Liver (tissue), 9 donors: ENCODE data around the gene DNAJC2. TPM values are rescaled to one million over a fixed set of nuclear protein-coding genes. Genes with fewer than 3 reads are reported as not detected.

Experiments used
- DNase-seq: peaks from one replicate; pipeline ENCODE4 v3.0.0-alpha.2; 2017; ENCODE audit warnings: low spot score
- H3K27ac ChIP-seq, 2 donors: one replicate each; pipeline ENCODE4 v1.7.0; 2013; ENCODE audit warnings: inconsistent platforms in 2 of 2, low read length in 2 of 2, control low read depth in 1 of 2, low read depth in 1 of 2, mild to moderate bottlenecking in 1 of 2
- H3K27me3 ChIP-seq, 4 donors: one replicate each; pipeline versions ENCODE4 v1.6.1 to v1.7.0; 2013; ENCODE audit warnings: low read length in 3 of 4, inconsistent platforms in 1 of 4, mild to moderate bottlenecking in 1 of 4, moderate library complexity in 1 of 4; ENCODE audit not compliant: control insufficient read depth in 4 of 4, insufficient read depth in 4 of 4
- H3K36me3 ChIP-seq, 4 donors: one replicate each; pipeline versions ENCODE4 v1.6.1 to v1.7.0; 2013; ENCODE audit warnings: low read length in 3 of 4, mild to moderate bottlenecking in 3 of 4, low read depth in 1 of 4, moderate library complexity in 1 of 4; ENCODE audit not compliant: control insufficient read depth in 4 of 4, insufficient read depth in 3 of 4
- H3K4me1 ChIP-seq, 4 donors: one replicate each; pipeline versions ENCODE4 v1.6.1 to v1.7.0; 2013; ENCODE audit warnings: low read length in 3 of 4, mild to moderate bottlenecking in 3 of 4, moderate library complexity in 1 of 4; ENCODE audit not compliant: control insufficient read depth in 4 of 4, insufficient read depth in 4 of 4
- H3K4me3 ChIP-seq, 3 donors: one replicate each; pipeline versions ENCODE4 v1.6.1 to v1.7.0; 2013; ENCODE audit warnings: low read length in 3 of 3, control low read depth in 1 of 3, low read depth in 1 of 3, mild to moderate bottlenecking in 1 of 3
- H3K9ac ChIP-seq, 2 donors: one replicate each; pipeline ENCODE4 v1.7.0; 2013; ENCODE audit warnings: low read length in 2 of 2, mild to moderate bottlenecking in 2 of 2, moderate library complexity in 2 of 2, control low read depth in 1 of 2, low read depth in 1 of 2
- H3K9me3 ChIP-seq, 4 donors: one replicate each; pipeline versions ENCODE4 v1.6.1 to v1.7.0; 2013; ENCODE audit warnings: low read length in 3 of 4; ENCODE audit not compliant: control insufficient read depth in 4 of 4
- ATF3 ChIP-seq: IDR thresholded peaks from 2 replicates; pipeline ENCODE4 v1.6.1; 2016; ENCODE audit warnings: antibody characterized with exemption
- CTCF ChIP-seq: fragments of 150-350 bp; IDR thresholded peaks from 2 replicates; pipeline ENCODE4 v1.5.1; 2017; ENCODE audit warnings: improper control_type of control experiment, low read depth, low read length; ENCODE audit not compliant: missing input control
- EGR1 ChIP-seq, 2 donors: IDR thresholded peaks; 2 replicates each; pipeline ENCODE4 v1.6.1; 2016 to 2018; ENCODE audit warnings: antibody characterized with exemption in 2 of 2, low read depth in 2 of 2
- FOXA1 ChIP-seq: IDR thresholded peaks from 2 replicates; pipeline ENCODE4 v1.6.1; 2016; ENCODE audit warnings: antibody characterized with exemption
- FOXA2 ChIP-seq: IDR thresholded peaks from 2 replicates; pipeline ENCODE4 v1.6.1; 2016; ENCODE audit warnings: antibody characterized with exemption
- GABPA ChIP-seq, 2 donors: IDR thresholded peaks in 1 of 2; conservative IDR thresholded peaks in 1 of 2; 2 replicates each; pipeline ENCODE4 v1.6.1; 2016; ENCODE audit warnings: antibody characterized with exemption in 2 of 2, mild to moderate bottlenecking in 1 of 2, moderate library complexity in 1 of 2
- HNF4A ChIP-seq, 2 donors: conservative IDR thresholded peaks; 2 replicates each; pipeline ENCODE4 v1.6.1; 2016; ENCODE audit warnings: antibody characterized with exemption in 2 of 2, mild to moderate bottlenecking in 2 of 2
- HNF4G ChIP-seq: IDR thresholded peaks from 2 replicates; pipeline ENCODE4 v1.6.1; 2016; ENCODE audit warnings: antibody characterized with exemption
- JUND ChIP-seq, 2 donors: IDR thresholded peaks; 2 replicates each; pipeline ENCODE4 v1.6.1; 2016; ENCODE audit warnings: antibody characterized with exemption in 2 of 2
- MAX ChIP-seq: IDR thresholded peaks from 2 replicates; pipeline ENCODE4 v1.6.1; 2016; ENCODE audit warnings: antibody characterized with exemption
- NR2F2 ChIP-seq: IDR thresholded peaks from 2 replicates; pipeline ENCODE4 v1.6.1; 2016; ENCODE audit warnings: antibody characterized with exemption
- RAD21 ChIP-seq, 2 donors: IDR thresholded peaks; 2 replicates each; pipeline ENCODE4 v1.6.1; 2016; ENCODE audit warnings: antibody characterized with exemption in 2 of 2, mild to moderate bottlenecking in 2 of 2
- REST ChIP-seq: IDR thresholded peaks from 2 replicates; pipeline ENCODE4 v1.6.1; 2016; ENCODE audit warnings: antibody characterized with exemption, mild to moderate bottlenecking
- RXRA ChIP-seq, 2 donors: IDR thresholded peaks; 2 replicates each; pipeline ENCODE4 v1.6.1; 2017 to 2018; ENCODE audit warnings: antibody characterized with exemption in 2 of 2, mild to moderate bottlenecking in 1 of 2
- SP1 ChIP-seq: IDR thresholded peaks from 2 replicates; pipeline ENCODE4 v1.6.1; 2018; ENCODE audit warnings: antibody characterized with exemption, mild to moderate bottlenecking
- TAF1 ChIP-seq: conservative IDR thresholded peaks from 2 replicates; pipeline ENCODE4 v1.6.1; 2016; ENCODE audit warnings: antibody characterized with exemption, mild to moderate bottlenecking
- YY1 ChIP-seq: IDR thresholded peaks from 2 replicates; pipeline ENCODE4 v1.6.1; 2016; ENCODE audit warnings: antibody characterized with exemption, mild to moderate bottlenecking
- WGBS: extraction: QIAGEN DNeasy Blood & Tissue Kit; methylation state at CpG from one replicate; pipeline ENCODE4 v1.1.7; 2013; 5-methylcytosine and 5-hydroxymethylcytosine counted together
- polyA plus RNA-seq, 2 donors: library from polyadenylated mRNA; stranded (reverse) in 1 of 2; unstranded in 1 of 2; fragments of 200-250 nt in 1 of 2; fragments of >200 nt in 1 of 2; fragmentation: Nextera tagmentation in 1 of 2; extraction: Ambion mirVana in 1 of 2; gene quantifications; one replicate each; pipeline versions ENCODE4 v1.2.1 to v1.2.3, GENCODE V29; 2013 to 2015
- total RNA-seq, 2 donors: library from RNA; depleted of rRNA; stranded (reverse); fragments of >200 nt; gene quantifications; one replicate each; pipeline ENCODE4 v1.2.3, GENCODE V29; 2014
- donor health status: healthy.
- donor health status: healthy.
- donor health status: healthy.
- donor health status: healthy.
- donor health status: healthy.

Gene DNAJC2
- total and polyA plus RNA-seq, 4 donors, result 7.5 to 19.6 (median 11.0) TPM

GRCh38 chr7:103343758-103344452 lies 662 bp downstream of the DNAJC2 start:
- Histone ChIP-seq H3K4me3 (peak overlapping the region; percentile 86 to 100 (median 98)), H3K4me1 (peaks cover 5 to 28% (median 18%) of the 10 kb centered on the region in 4 donors), H3K36me3 (peaks cover 0 to 17% (median 11%) of the 10 kb centered on the region in 4 donors), H3K27me3 (no peaks in the 10 kb centered on the region), H3K9ac (peak overlapping the region; percentile 51 to 95), H3K9me3 (no peaks in the 10 kb centered on the region), H3K27ac (peak overlapping the region; percentile 79 to 87)
- WGBS, result under 1% methylated on average over 26 of the region's 26 CpGs
- TF ChIP-seq FOXA2, result no peak
- TF ChIP-seq HNF4A (conservative IDR thresholded peaks at IDR 0.05), result no peak
- TF ChIP-seq FOXA1, result no peak
- TF ChIP-seq REST, result no peak
- TF ChIP-seq RAD21 (IDR thresholded peaks at IDR 0.05), result no peak
- no peak for TF ChIP-seq TAF1
- no peak for DNase-seq

- Histone ChIP-seq H3K27ac (no peak overlapping the region), H3K4me1 (peaks cover 5 to 22% (median 14%) of the 10 kb centered on the region in 4 donors), H3K4me3 (peak overlapping the region; percentile 86 to 100 (median 98)), H3K36me3 (peaks cover 0 to 17% (median 11%) of the 10 kb centered on the region in 4 donors), H3K9ac (peak overlapping the region; percentile 51 to 95), H3K9me3 (no peaks in the 10 kb centered on the region), H3K27me3 (no peaks in the 10 kb centered on the region)
- TF ChIP-seq HNF4A (conservative IDR thresholded peaks at IDR 0.05), result no peak
- no peak for TF ChIP-seq EGR1 (IDR thresholded peaks at IDR 0.05; ENCODE audit: low read depth in 2 of 2)
- no peak for TF ChIP-seq JUND (IDR thresholded peaks at IDR 0.05)
- TF ChIP-seq RXRA (IDR thresholded peaks at IDR 0.05), result no peak
- no peak for TF ChIP-seq ATF3
- TF ChIP-seq HNF4G, result no peak
- no peak for TF ChIP-seq MAX
- no peak for TF ChIP-seq REST
- no peak for TF ChIP-seq TAF1
- TF ChIP-seq RAD21 (IDR thresholded peaks at IDR 0.05), result no peak
- TF ChIP-seq NR2F2, result no peak
- no peak for TF ChIP-seq CTCF
- TF ChIP-seq SP1, result no peak
- no peak for TF ChIP-seq GABPA (IDR thresholded peaks at IDR 0.05 in 1 of 2, conservative IDR thresholded peaks at IDR 0.05 in 1 of 2)
- TF ChIP-seq FOXA1, result no peak
- no peak for TF ChIP-seq YY1
- DNase-seq, result no peak
Observed at GRCh38 chr7:103343332-103343731, 1.2 kb downstream of the DNAJC2 start.
